Dendritic cell treated with granulocyte-macrophage colony-stimulating factor and Interleukin-4, amounts not matched to agents 40 ng/mL and 50 ng/mL, for 4 days (primary cell): Measurements from ENCODE around the gene SPEG.

ENCODE experiments used
- H3K27ac Mint-ChIP-seq: one replicate; pipeline ENCODE4 v1.8.0; 2022; ENCODE audit warnings: mild to moderate bottlenecking, mixed read lengths
- H3K27me3 Mint-ChIP-seq: one replicate; pipeline ENCODE4 v1.8.0; 2022; ENCODE audit warnings: mild to moderate bottlenecking, mixed read lengths
- H3K36me3 Mint-ChIP-seq: one replicate; pipeline ENCODE4 v1.8.0; 2022; ENCODE audit warnings: low read depth, mixed read lengths
- H3K4me1 Mint-ChIP-seq: one replicate; pipeline ENCODE4 v1.8.0; 2022; ENCODE audit warnings: low read depth, mixed read lengths
- H3K4me3 Mint-ChIP-seq: one replicate; pipeline ENCODE4 v1.8.0; 2022; ENCODE audit warnings: mild to moderate bottlenecking, moderate library complexity, mixed read lengths
- H3K9me3 Mint-ChIP-seq: one replicate; pipeline ENCODE4 v1.8.0; 2022; ENCODE audit warnings: mixed read lengths
- intact Hi-C: fragments of 100-400 bp; cut with micrococcal nuclease; formaldehyde crosslinking; loops from one replicate; pipeline ENCODE4 v1.15.0; 2022

The SPEG gene

GRCh38 chr2:219408204-219408603 is 26.4 kb upstream of the SPEG start:
- intact Hi-C loops: no loop called here
- H3K27ac Mint-ChIP-seq: peak overlapping the region; percentile 24
- peaks cover 25% of the 10 kb centered on the region for H3K4me1 Mint-ChIP-seq
- H3K36me3 Mint-ChIP-seq: no peaks in the 10 kb centered on the region
- H3K9me3 Mint-ChIP-seq: no peaks in the 10 kb centered on the region
- H3K4me3 Mint-ChIP-seq: no peak overlapping the region
- peaks cover 47% of the 10 kb centered on the region for H3K27me3 Mint-ChIP-seq

- intact Hi-C loops: no loop called here
Observed at GRCh38 chr2:219408631-219409030, 26.0 kb upstream of the SPEG start.

DNA sequence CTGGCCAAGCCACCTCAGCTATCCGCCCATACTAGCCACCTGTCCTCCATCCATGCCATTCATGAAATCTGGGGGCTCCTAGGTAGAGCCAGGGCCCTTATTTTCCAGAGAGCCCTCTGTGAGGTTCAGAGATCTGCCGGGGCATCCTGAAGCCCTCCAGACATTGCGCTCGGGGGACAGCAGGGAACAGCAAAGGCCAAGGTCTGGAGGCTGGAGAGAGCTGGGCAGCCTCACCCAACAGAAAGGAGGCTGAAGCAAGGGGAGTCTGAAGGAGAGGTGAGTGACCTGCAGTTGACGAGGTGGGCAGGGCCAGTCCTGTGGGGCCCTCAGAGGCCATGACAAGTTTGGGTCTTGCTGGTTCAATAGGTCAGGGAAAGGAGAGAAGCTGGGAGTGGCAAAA is 25.0 kb upstream of the SPEG start:
- Mint-ChIP-seq H3K4me3 (no peak overlapping the region), H3K27me3 (peaks cover 47% of the 10 kb centered on the region), H3K9me3 (no peaks in the 10 kb centered on the region), H3K27ac (no peak overlapping the region), H3K4me1 (peaks cover 12% of the 10 kb centered on the region), H3K36me3 (no peaks in the 10 kb centered on the region)
- intact Hi-C loops: no loop called here

More at GRCh38 chr2:219408631-219409030, 26.0 kb upstream of the SPEG start:
- Mint-ChIP-seq H3K36me3 (no peaks in the 10 kb centered on the region), H3K4me1 (peaks cover 21% of the 10 kb centered on the region), H3K4me3 (no peak overlapping the region), H3K9me3 (no peaks in the 10 kb centered on the region), H3K27ac (peak overlapping the region; percentile 24), H3K27me3 (peaks cover 51% of the 10 kb centered on the region)

- intact Hi-C loops: no loop called here
- no peaks in the 10 kb centered on the region for H3K36me3 Mint-ChIP-seq
- no peak overlapping the region for H3K4me3 Mint-ChIP-seq
- no peaks in the 10 kb centered on the region for H3K9me3 Mint-ChIP-seq
- peaks cover 47% of the 10 kb centered on the region for H3K27me3 Mint-ChIP-seq
- H3K27ac Mint-ChIP-seq: no peak overlapping the region
- peaks cover 7% of the 10 kb centered on the region for H3K4me1 Mint-ChIP-seq
Observed at GRCh38 chr2:219410390-219410789, 24.3 kb upstream of the SPEG start.

DNA sequence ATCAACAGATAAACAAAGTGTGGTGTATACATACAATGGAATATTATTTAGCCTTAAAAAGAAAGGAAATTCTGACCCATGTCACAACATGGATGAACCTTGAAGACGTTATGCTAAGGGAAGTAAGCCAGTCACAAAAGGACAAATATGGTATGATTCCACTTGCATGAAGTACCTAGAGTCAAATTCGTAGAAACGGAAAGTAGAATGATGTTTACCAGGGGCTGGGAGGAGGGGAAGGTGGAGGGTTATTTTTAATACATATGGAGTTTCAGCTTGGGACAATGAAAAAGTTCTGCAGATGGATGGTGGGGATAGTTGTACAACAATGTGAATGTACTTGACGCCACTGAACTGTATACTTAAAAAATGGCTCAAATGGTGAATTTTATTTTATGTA is 19.8 kb upstream of the SPEG start:
- no peaks in the 10 kb centered on the region for H3K36me3 Mint-ChIP-seq
- intact Hi-C loops: no loop called here

GRCh38 chr2:219415580-219416234 is 18.9 kb upstream of the SPEG start:
- Mint-ChIP-seq H3K9me3 (no peaks in the 10 kb centered on the region), H3K36me3 (no peaks in the 10 kb centered on the region), H3K4me1 (peaks cover 18% of the 10 kb centered on the region), H3K27ac (no peak overlapping the region), H3K27me3 (peaks cover 70% of the 10 kb centered on the region), H3K4me3 (no peak overlapping the region)
- intact Hi-C loops: no loop called here

More for the DNA sequence above, 19.8 kb upstream of the SPEG start:
- no peak overlapping the region for H3K27ac Mint-ChIP-seq
- H3K4me1 Mint-ChIP-seq: peaks cover 13% of the 10 kb centered on the region
- peaks cover 63% of the 10 kb centered on the region for H3K27me3 Mint-ChIP-seq
- no peaks in the 10 kb centered on the region for H3K9me3 Mint-ChIP-seq
- no peak overlapping the region for H3K4me3 Mint-ChIP-seq

DNA sequence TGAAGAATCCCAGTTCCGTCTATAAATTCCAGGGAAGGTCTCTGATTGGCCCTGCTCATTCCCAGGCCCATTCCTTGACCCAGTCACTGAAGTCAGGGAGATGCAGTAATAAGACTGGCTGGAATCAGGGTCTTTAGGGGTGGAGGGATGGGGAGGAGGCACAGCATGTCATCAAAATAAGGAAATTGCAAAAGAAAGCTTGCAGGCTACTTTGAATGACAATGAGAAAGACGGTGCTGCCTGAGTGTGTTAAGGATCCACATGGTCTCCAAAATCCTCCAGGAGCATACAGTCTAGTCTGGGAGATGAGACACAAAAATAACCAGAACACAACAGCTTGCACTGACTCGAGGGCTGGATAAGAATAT is 18.4 kb upstream of the SPEG start:
- Mint-ChIP-seq H3K27ac (no peak overlapping the region), H3K4me3 (no peak overlapping the region), H3K9me3 (no peaks in the 10 kb centered on the region), H3K36me3 (no peaks in the 10 kb centered on the region), H3K27me3 (peaks cover 71% of the 10 kb centered on the region), H3K4me1 (peaks cover 18% of the 10 kb centered on the region)
- intact Hi-C loops: no loop called here

- intact Hi-C loops: no loop called here
- H3K27me3 Mint-ChIP-seq: peaks cover 69% of the 10 kb centered on the region
- no peaks in the 10 kb centered on the region for H3K9me3 Mint-ChIP-seq
- no peak overlapping the region for H3K27ac Mint-ChIP-seq
- H3K36me3 Mint-ChIP-seq: no peaks in the 10 kb centered on the region
- H3K4me1 Mint-ChIP-seq: peaks cover 18% of the 10 kb centered on the region
- H3K4me3 Mint-ChIP-seq: no peak overlapping the region
Observed at GRCh38 chr2:219416938-219417337, 17.7 kb upstream of the SPEG start.

DNA sequence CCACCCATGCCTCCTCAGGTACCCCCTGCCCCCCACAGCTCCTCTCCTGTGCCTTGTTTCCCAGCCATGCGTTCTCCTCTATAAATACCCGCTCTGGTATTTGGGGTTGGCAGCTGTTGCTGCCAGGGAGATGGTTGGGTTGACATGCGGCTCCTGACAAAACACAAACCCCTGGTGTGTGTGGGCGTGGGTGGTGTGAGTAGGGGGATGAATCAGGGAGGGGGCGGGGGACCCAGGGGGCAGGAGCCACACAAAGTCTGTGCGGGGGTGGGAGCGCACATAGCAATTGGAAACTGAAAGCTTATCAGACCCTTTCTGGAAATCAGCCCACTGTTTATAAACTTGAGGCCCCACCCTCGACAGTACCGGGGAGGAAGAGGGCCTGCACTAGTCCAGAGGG is 17.3 kb upstream of the SPEG start:
- H3K4me3 Mint-ChIP-seq: no peak overlapping the region
- no peaks in the 10 kb centered on the region for H3K9me3 Mint-ChIP-seq
- intact Hi-C loops: no loop called here
- H3K36me3 Mint-ChIP-seq: no peaks in the 10 kb centered on the region
- H3K4me1 Mint-ChIP-seq: peaks cover 18% of the 10 kb centered on the region
- no peak overlapping the region for H3K27ac Mint-ChIP-seq
- peaks cover 67% of the 10 kb centered on the region for H3K27me3 Mint-ChIP-seq

DNA sequence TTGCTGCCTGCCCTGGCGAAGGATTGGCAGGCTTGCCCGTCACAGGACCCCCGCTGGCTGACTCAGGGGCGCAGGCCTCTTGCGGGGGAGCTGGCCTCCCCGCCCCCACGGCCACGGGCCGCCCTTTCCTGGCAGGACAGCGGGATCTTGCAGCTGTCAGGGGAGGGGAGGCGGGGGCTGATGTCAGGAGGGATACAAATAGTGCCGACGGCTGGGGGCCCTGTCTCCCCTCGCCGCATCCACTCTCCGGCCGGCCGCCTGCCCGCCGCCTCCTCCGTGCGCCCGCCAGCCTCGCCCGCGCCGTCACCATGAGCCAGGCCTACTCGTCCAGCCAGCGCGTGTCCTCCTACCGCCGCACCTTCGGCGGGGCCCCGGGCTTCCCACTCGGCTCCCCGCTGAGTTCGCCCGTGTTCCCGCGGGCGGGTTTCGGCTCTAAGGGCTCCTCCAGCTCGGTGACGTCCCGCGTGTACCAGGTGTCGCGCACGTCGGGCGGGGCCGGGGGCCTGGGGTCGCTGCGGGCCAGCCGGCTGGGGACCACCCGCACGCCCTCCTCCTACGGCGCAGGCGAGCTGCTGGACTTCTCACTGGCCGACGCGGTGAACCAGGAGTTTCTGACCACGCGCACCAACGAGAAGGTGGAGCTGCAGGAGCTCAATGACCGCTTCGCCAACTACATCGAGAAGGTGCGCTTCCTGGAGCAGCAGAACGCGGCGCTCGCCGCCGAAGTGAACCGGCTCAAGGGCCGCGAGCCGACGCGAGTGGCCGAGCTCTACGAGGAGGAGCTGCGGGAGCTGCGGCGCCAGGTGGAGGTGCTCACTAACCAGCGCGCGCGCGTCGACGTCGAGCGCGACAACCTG is 16.3 kb upstream of the SPEG start, which contains the start of gene DES:
DES (plus strand) TSS at position 223 of the 857 bp plus-strand sequence; CDS start at position 309, 86 bp downstream.
- H3K4me3 Mint-ChIP-seq: no peak within 1 kb of the TSS
- intact Hi-C loops: no loop called here
- peaks cover 64% of the 10 kb centered on the region for H3K27me3 Mint-ChIP-seq
- H3K9me3 Mint-ChIP-seq: no peaks in the 10 kb centered on the region
- H3K4me1 Mint-ChIP-seq: peaks cover 18% of the 10 kb centered on the region
- H3K27ac Mint-ChIP-seq: peak within 1 kb of the TSS; percentile 38
- H3K36me3 Mint-ChIP-seq: no peaks in the 10 kb centered on the region

DNA sequence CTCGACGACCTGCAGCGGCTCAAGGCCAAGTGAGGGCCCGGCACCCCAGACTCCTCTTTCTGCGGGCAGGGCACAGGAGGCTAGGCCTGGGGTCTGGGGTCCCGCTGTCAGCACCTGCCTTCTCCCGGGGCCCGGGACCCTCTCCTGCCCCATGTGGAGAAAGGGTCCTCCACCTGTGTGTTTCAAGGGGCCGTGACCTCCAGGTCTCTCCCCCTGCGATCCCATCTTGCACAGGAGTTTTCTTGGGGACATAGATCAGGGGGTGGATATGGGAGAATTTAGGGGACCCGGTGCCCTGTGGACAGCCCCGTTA is 15.7 kb upstream of the SPEG start:
- H3K4me3 Mint-ChIP-seq: no peak overlapping the region
- peak overlapping the region; percentile 38 for H3K27ac Mint-ChIP-seq
- no peaks in the 10 kb centered on the region for H3K9me3 Mint-ChIP-seq
- no peaks in the 10 kb centered on the region for H3K36me3 Mint-ChIP-seq
- peaks cover 62% of the 10 kb centered on the region for H3K27me3 Mint-ChIP-seq
- H3K4me1 Mint-ChIP-seq: peaks cover 18% of the 10 kb centered on the region
- intact Hi-C loops: no loop called here

GRCh38 chr2:219419331-219420197 is 15.1 kb upstream of the SPEG start:
- peak overlapping the region; percentile 10 for H3K4me3 Mint-ChIP-seq
- no peaks in the 10 kb centered on the region for H3K36me3 Mint-ChIP-seq
- peaks cover 62% of the 10 kb centered on the region for H3K27me3 Mint-ChIP-seq
- H3K9me3 Mint-ChIP-seq: no peaks in the 10 kb centered on the region
- intact Hi-C loops: no loop called here
- peak overlapping the region; percentile 38 for H3K27ac Mint-ChIP-seq
- peaks cover 18% of the 10 kb centered on the region for H3K4me1 Mint-ChIP-seq

- Mint-ChIP-seq H3K27me3 (peaks cover 60% of the 10 kb centered on the region), H3K9me3 (no peaks in the 10 kb centered on the region), H3K36me3 (no peaks in the 10 kb centered on the region), H3K4me1 (peaks cover 18% of the 10 kb centered on the region), H3K27ac (no peak overlapping the region), H3K4me3 (no peak overlapping the region)
- intact Hi-C loops: no loop called here
Observed at GRCh38 chr2:219420687-219421086, 14.0 kb upstream of the SPEG start.

DNA sequence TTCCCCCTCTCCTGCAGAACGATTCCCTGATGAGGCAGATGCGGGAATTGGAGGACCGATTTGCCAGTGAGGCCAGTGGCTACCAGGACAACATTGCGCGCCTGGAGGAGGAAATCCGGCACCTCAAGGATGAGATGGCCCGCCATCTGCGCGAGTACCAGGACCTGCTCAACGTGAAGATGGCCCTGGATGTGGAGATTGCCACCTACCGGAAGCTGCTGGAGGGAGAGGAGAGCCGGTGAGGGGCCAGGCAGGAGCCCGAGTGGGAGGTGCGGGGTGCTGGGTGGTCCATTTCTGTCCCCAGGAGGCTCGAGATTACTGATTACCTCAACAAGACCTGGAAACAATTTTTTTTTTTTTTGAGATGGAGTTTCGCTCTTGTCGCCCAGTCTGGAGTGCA is 13.3 kb upstream of the SPEG start:
- H3K27ac Mint-ChIP-seq: no peak overlapping the region
- H3K27me3 Mint-ChIP-seq: peaks cover 62% of the 10 kb centered on the region
- peaks cover 18% of the 10 kb centered on the region for H3K4me1 Mint-ChIP-seq
- no peak overlapping the region for H3K4me3 Mint-ChIP-seq
- intact Hi-C loops: no loop called here
- no peaks in the 10 kb centered on the region for H3K9me3 Mint-ChIP-seq
- H3K36me3 Mint-ChIP-seq: no peaks in the 10 kb centered on the region
